ENCODE measurements around the gene PCLO. TPM values are rescaled to one million over a fixed set of nuclear protein-coding genes. Genes with fewer than 3 reads are reported as not detected.
A peak's percentile ranks its signal among the peaks of the same experiment; 100 is the strongest.

The PCLO gene
- total RNA-seq, 1 experiment from 2014 or later: 3.1 TPM

GRCh38 chr7:82953324-82954027 is 209.2 kb downstream of the PCLO start:
- H3K36me3 Mint-ChIP-seq (ENCODE audit: insufficient read depth in 1 of 3, low read depth in 3 of 3): no peaks in the 10 kb centered on the region; a peak in 1 of 7 replicates

More at GRCh38 chr7:82953324-82954027, 209.2 kb downstream of the PCLO start:
- no peak for DNase-seq
- H3K9me3 Mint-ChIP-seq: peaks cover 0 to 5% of the 10 kb centered on the region in 2 experiments; a peak in 1 of 5 replicates
- H3K4me3 Mint-ChIP-seq: no peak overlapping the region
- Histone ChIP-seq H4K8ac (replicated peaks; ENCODE audit: insufficient read length, low read depth, low read length) (no peak overlapping the region), H3K27ac (ENCODE audit: insufficient read length, low read depth, low read length) (no peak overlapping the region), H3K14ac (ENCODE audit: insufficient read depth, low read length) (no peak overlapping the region), H2BK5ac (ENCODE audit: insufficient read length, low read length) (no peak overlapping the region), H3K4ac (ENCODE audit: low read depth, low read length) (no peak overlapping the region), H3K9ac (ENCODE audit: extremely low read depth, insufficient read length, low read length) (no peak overlapping the region), H3T11ph (ENCODE audit: low read length) (no peak overlapping the region), H3K23me2 (ENCODE audit: insufficient read length, low read depth, low read length, poor library complexity, severe bottlenecking) (no peaks in the 10 kb centered on the region), H3K4me2 (ENCODE audit: insufficient read depth, insufficient read length, low read length) (no peak overlapping the region), H2BK12ac (ENCODE audit: insufficient read length, low read depth, low read length) (no peak overlapping the region), H4K91ac (ENCODE audit: insufficient read length, low read depth, low read length) (no peak overlapping the region), H2BK120ac (ENCODE audit: low read depth, low read length, poor library complexity, severe bottlenecking) (no peak overlapping the region), H2AK5ac (ENCODE audit: insufficient read length, low read length) (no peak overlapping the region), H3K79me2 (ENCODE audit: insufficient read depth, low read length) (no peaks in the 10 kb centered on the region), H3K27me3 (ENCODE audit: insufficient read depth, low read length) (no peaks in the 10 kb centered on the region), H3K23ac (ENCODE audit: insufficient read length, low read depth, low read length) (no peak overlapping the region), H3K9me3 (ENCODE audit: control insufficient read depth, low read depth, low read length) (no peaks in the 10 kb centered on the region), H4K20me1 (ENCODE audit: control insufficient read depth, insufficient read depth, insufficient read length) (no peaks in the 10 kb centered on the region), H2BK15ac (ENCODE audit: low read depth, low read length) (no peak overlapping the region), H2BK20ac (ENCODE audit: low read depth, low read length, poor library complexity, severe bottlenecking) (no peak overlapping the region), H3K56ac (ENCODE audit: insufficient read length, low read depth, low read length) (no peak overlapping the region), H3K4me1 (ENCODE audit: insufficient read depth, low read length) (no peaks in the 10 kb centered on the region), H3K18ac (ENCODE audit: insufficient read length, low read depth, low read length) (no peak overlapping the region), H2AFZ (ENCODE audit: low read length) (no peak overlapping the region), H3K79me1 (ENCODE audit: insufficient read depth, low read depth, low read length, poor library complexity, severe bottlenecking) (no peaks in the 10 kb centered on the region), H4K5ac (ENCODE audit: insufficient read length, low read depth, low read length) (no peak overlapping the region)
- no peaks in the 10 kb centered on the region for H3K4me1 Mint-ChIP-seq
- H3K27me3 Mint-ChIP-seq (ENCODE audit: low read depth): no peaks in the 10 kb centered on the region
- WGBS (ENCODE audit: extremely low coverage, insufficient read length, low lambda C conversion rate): no CpG with 5 or more reads among the region's 6 CpGs
- no peak for TF ChIP-seq CTCF (conservative IDR thresholded peaks at IDR 0.05)
- H3K27ac Mint-ChIP-seq: peak overlapping the region in 1 of 3 experiments; percentile 50; a peak in 2 of 7 replicates
